GM21381 (cell line): ENCODE results near the gene PYCARD.
"Not testable (repeated sequence)": the region's sequence is repeated elsewhere in the genome, so short reads cannot be mapped to it uniquely, and the experiment has no call there.

Experiments
- ATAC-seq: cut with Tn5 transposase; IDR thresholded peaks from one replicate; pipeline ENCODE4 v1.9.1; 2021; ENCODE audit warnings: mild to moderate bottlenecking, moderate library complexity; ENCODE audit not compliant: unreplicated experiment

PYCARD gene

DNA sequence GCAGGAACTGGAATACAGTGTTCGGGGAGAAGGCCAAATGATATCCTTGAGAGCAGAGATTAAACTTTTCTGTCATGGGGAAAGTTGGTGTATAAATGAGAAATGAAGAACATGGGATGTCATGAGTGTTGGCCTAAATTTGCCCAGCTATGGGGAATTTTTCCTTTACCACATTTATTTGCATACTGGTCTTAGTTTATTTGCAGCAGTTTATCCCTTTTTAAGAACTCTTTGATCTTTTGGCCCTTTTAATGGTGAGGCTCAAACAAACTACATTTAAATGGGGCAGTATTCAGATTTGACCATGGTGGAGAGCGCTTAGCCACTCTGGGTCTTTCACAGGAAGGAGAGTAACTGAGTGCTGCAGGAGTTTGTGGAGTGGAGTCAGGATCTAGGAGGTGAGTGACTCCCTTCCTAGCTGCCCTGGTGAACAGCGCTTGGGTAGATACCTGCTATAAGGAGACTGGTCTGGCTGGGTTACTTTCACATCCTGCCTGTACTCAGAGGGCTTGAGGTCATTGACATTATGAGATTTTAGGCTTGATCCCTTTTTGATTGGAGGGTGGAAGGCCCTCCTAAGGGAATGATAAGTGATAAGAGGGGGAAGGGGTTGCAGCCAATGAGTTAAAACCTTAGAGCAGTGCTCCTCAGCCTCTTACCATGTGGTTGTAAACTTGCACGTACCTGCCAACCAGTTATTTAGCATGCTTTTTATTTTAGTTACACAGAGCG lies 10.7 kb downstream of the PYCARD start:
- no peak for ATAC-seq

DNA sequence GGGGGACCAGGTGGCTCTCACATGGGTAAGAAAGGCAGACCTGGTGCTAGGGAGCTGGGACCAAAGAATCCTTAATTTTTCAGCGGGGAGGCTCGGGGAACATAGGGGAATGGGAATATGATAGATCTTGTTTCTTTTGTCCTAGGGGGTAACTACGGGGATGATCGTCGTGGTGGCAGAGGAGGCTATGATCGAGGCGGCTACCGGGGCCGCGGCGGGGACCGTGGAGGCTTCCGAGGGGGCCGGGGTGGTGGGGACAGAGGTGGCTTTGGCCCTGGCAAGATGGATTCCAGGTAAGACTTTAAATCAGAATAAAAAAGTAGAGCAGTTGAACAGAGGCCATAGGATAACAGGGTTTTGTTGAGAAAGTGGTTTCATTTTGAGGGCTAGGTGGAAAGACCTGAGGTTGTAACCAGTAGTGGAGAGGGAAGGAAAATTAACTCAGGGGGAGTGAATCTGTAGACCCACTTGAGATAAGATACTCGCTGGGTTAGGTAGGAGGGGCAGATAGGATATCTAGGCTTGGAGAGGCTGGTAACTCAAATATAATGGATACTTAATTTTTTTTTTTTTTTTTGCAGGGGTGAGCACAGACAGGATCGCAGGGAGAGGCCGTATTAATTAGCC lies 11.6 kb downstream of the PYCARD start:
- no peak for ATAC-seq

DNA sequence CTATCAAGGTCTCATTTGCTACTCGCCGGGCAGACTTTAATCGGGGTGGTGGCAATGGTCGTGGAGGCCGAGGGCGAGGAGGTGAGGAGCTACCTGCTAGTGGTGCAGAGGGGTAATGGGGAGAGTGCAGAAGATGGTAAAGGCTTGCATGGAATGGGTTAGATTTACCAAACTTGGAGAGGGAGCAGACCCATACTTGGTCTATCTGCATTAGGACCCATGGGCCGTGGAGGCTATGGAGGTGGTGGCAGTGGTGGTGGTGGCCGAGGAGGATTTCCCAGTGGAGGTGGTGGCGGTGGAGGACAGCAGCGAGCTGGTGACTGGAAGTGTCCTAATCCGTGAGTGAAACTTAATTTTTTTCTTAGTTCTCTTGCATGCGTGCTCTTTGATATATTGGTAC lies 12.5 kb downstream of the PYCARD start:
- ATAC-seq: no peak

- no peak for ATAC-seq
These were observed 13.2 kb downstream of the PYCARD start for GRCh38 chr16:31189412-31189778.

- no peak for ATAC-seq
These were observed 13.8 kb downstream of the PYCARD start for GRCh38 chr16:31188450-31189411.

DNA sequence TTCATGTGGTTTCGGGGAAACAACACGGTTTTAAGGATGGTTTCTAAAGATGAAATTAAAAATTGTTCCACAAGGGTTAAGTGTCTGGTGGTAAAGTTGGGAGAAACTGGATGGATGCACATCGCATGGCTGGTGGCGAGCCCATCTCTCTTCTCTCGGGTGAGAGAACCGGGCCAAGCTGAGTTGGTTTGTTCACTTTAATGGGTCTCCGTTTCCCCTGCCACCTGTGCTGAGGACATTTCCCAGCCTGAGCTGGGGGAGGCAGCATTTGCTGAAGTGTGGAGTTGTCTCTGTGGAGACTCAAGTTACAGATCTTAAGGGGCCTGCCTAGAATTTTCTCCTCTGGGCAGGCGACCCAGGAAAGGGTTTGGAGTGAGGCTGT lies 14.8 kb downstream of the PYCARD start:
- ATAC-seq: no peak

- ATAC-seq: no peak
These were observed 15.4 kb downstream of the PYCARD start for GRCh38 chr16:31186930-31187807.

DNA sequence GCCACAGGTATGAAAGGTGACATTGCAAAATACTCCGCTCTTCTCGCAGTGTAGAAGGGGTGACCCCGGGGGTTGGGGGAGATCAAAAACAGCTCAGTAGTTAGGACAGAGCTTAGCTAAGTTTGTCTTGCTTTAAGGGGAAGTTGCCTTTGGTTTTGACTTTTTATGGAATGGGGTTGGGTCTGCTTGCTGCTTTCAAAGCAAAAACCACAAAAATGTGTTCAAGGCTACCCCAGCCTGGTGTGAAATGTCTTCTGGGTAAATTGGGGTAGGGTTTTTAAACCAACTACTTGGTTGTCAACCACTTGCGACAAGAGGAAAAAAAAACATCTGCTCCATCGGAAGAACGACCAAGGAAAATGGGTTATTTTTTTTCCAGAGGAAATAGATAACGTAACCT lies 16.4 kb downstream of the PYCARD start:
- ATAC-seq: no peak

DNA sequence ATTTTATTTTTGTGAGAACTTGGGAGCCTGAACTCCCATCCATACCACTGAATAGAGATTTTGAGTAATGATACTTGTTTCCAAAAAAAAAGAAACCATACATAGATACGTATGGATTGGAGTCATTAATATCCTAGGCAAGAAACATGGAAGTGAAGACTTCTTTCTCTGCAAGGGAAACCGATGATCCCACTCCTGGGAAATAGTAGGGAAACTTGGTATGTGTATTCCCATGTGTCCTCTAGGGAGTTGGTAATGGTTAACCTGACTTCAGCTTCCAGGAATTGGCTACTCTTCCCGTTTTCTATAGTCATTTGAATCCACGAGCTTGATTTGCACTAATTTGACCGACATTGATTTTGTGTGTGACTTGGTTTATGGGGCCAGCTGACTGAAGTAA lies 17.2 kb downstream of the PYCARD start:
- no peak for ATAC-seq

DNA sequence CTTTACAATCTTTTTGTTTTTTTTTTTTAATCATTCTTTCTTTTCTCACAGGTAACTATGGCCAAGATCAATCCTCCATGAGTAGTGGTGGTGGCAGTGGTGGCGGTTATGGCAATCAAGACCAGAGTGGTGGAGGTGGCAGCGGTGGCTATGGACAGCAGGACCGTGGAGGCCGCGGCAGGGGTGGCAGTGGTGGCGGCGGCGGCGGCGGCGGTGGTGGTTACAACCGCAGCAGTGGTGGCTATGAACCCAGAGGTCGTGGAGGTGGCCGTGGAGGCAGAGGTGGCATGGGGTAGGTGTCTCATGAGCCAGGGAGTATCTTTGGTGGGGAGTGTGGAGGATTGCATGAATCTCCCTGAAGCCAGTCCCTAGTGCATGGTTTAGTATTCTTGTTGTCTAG lies 17.7 kb downstream of the PYCARD start:
- no peak for ATAC-seq

DNA sequence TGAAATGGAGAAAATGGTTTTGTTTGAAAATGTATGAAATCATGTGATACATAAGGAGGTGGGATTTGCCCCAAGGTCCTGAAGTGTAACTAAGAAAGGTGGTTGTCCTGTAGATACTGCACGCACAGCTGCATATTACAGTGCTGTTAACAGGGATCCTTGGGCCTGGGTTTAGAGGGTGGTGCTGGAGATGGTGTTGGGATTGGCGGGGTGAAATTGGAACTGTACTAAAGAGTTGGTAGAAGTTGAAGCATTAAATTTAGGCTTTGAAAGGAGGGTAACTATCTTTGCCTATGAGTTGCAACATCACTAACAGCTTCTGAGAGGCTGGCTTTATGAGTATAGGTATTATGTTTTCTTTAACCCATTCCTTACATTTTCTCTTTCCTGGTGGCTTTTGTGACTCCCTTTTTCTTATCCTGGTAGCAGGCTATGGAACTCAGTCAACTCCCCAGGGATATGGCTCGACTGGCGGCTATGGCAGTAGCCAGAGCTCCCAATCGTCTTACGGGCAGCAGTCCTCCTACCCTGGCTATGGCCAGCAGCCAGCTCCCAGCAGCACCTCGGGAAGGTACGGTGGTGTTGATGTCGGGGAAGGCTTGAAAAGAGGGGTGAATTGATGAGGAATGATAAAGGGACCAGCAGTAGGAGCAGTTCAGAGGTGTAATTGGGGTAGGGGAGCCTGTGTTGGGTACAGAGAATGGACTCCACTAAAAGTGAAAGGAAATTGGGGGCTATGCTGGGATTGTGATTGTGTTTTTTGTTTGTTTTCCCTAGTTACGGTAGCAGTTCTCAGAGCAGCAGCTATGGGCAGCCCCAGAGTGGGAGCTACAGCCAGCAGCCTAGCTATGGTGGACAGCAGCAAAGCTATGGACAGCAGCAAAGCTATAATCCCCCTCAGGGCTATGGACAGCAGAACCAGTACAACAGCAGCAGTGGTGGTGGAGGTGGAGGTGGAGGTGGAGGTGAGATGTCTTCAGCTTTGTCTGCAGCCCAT lies 18.8 kb downstream of the PYCARD start:
- no peak for ATAC-seq

- no peak for ATAC-seq
These were observed 20.2 kb downstream of the PYCARD start for GRCh38 chr16:31182391-31182790.

DNA sequence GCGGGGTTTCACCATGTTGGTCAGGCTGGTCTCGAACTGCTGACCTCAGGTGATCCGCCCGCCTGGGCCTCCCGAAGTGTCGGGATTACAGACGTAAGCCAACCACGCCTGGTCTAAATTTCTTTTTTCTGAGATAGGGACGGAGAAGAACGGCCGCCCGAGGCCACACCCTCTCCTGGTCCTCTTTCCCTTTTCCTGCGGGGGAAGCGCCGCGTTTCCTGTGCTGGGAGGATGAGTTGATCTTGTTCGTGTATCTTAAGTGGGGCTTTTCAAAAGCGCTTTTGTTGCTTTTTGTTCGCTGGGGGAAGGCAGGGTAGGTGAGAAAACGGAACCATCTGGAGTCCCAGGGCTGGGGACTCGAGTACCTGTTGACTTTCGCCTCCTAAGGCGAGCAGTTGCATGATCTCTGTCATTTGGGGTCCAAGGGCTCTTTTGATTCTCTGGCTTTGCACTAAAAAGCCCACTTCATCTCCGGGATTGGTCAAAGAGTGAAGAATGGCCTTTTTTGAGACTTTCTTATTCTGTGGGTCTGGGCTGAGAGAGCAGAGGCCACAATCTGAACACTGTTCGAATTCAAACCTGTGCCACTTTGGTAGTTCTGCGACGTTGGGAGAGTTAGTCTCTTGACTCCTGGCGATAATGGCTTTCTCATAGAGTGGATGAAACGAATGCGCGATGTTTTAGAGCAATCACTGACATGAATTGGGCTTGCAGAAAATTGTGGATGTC lies 21.3 kb downstream of the PYCARD start:
- ATAC-seq: no peak

DNA sequence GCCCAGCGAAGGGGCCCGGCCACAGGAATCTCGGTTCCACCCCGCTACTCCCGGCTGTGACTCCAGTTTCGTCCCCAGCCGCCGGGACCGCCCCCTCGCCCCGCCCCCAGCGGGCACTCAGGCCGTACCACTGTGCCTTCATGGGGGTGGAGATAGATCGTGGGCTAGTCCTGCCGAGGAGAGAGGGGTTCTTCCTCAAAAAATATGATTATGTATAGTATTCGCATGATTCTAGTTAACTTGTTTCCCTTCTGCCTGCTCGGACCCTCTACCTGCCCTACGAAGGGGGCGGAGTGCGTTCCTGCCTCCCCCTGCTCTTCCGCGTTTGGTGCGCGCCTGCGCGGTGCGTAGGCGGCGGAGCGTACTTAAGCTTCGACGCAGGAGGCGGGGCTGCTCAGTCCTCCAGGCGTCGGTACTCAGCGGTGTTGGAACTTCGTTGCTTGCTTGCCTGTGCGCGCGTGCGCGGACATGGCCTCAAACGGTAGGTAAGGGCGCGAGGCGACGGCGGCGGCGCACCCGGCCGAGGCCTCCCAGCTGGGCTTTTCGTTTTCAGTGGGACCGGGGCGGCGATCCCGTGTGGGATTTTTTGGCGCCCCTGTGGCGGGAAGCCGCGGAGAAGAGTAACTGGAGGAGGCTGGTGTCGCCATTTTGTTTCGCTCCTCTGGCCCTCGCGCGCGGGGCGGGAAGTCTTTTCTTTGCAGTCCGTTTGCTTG lies 22.7 kb downstream of the PYCARD start, which contains the start of gene FUS:
TSS of gene FUS (plus strand) at position 393 of the 713 bp plus-strand sequence. CDS start at position 469, 76 bp downstream.
- ATAC-seq: peak; percentile 53

DNA sequence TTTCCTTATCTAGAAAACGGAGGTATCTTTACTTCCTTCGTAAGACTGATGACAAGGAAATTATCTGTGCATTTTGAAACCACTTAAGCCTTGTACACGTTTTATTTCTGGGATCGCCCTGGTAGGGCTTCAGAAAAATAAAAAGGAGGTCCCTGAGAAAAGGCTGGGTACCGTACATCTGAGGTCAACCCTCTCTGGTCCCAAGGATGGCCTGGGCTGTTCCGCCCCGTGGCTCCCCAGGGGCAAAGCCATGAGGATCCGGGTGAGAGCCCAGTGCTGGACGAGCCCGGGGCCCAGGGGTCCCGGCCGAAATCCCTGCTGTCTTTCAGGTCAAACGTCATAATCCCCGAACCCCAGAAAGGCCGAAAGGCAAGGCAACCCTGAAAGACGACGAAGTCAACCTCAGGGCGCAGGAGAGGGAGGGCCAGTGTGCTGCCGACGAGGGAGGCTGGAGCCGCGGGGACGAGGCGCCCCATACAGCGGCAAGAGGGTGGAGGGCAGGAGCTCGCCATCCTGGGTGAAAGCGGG lies 23.3 kb downstream of the PYCARD start:
- peak; percentile 4 for ATAC-seq

GRCh38 chr16:31177136-31177535 lies 25.4 kb downstream of the PYCARD start:
- ATAC-seq: no peak

- not testable (repeated sequence) for ATAC-seq
These were observed 32.5 kb downstream of the PYCARD start for GRCh38 chr16:31170048-31170447.

DNA sequence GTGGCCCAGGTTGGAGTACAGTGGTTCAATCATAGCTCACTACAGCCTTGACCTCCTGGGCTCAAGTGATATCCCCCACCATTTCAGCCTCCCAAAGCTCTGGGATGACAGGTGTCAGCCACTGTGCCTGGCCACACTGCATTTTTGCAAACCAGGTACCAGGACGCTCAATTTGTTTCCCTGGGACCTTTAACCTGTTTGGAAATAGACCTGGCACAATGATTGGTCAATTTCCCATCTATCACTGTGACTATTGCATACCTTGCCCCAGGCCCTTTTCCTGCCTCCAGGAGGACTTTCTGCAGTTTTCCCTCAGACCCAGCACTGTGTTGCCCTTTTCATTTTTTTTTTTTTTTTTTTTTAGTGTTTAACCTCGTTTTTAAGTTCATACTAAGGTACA lies 33.7 kb downstream of the PYCARD start:
- ATAC-seq: no peak
